CD4-positive, alpha-beta memory T cell (primary cell): Measurements from ENCODE around the gene SCCPDH. TPM values are rescaled to one million over a fixed set of nuclear protein-coding genes. Genes with fewer than 3 reads are reported as not detected.

ENCODE experiments used
- CTCF ChIA-PET: fragments of 350-600 bp; sonication (Branson Sonifier 250); formaldehyde crosslinking; loops from one replicate; lab custom pipeline; 2021; ENCODE audit warnings: inconsistent platforms; ENCODE audit not compliant: partially characterized antibody; lab: Charles Lee
- POLR2A ChIA-PET: fragments of 350-600 bp; sonication (Branson Sonifier 250); formaldehyde crosslinking; loops from one replicate; lab custom pipeline; 2021; ENCODE audit not compliant: partially characterized antibody; lab: Charles Lee
- DNase-seq, 5 donors: peaks; one replicate each; pipeline versions ENCODE4 v3.0.0 to v3.0.0-alpha.2; 2020 to 2022; ENCODE audit warnings: mixed read lengths in 1 of 5
- H3K27ac ChIP-seq: one replicate; pipeline ENCODE4 v1.7.0; 2013; ENCODE audit warnings: low read depth, low read length
- H3K27me3 ChIP-seq: 2 replicates; pipeline ENCODE4 v1.7.0; 2013; ENCODE audit warnings: mild to moderate bottlenecking, low read length, moderate library complexity; ENCODE audit not compliant: insufficient read depth
- H3K36me3 ChIP-seq: 2 replicates; pipeline ENCODE4 v1.7.0; 2013; ENCODE audit warnings: mild to moderate bottlenecking, low read length, moderate library complexity; ENCODE audit not compliant: insufficient read depth
- H3K4me1 ChIP-seq: 2 replicates; pipeline ENCODE4 v1.7.0; 2013; ENCODE audit warnings: mild to moderate bottlenecking, low read length, moderate library complexity; ENCODE audit not compliant: insufficient read depth
- H3K4me3 ChIP-seq, 2 donors: one replicate each; pipeline ENCODE4 v1.7.0; 2013; ENCODE audit warnings: low read length in 2 of 2, mild to moderate bottlenecking in 1 of 2
- H3K9me3 ChIP-seq, 2 donors: one replicate each; pipeline ENCODE4 v1.7.0; 2013; ENCODE audit warnings: low read length in 2 of 2, control low read depth in 1 of 2; ENCODE audit not compliant: control insufficient read depth in 1 of 2
- H3K27ac Mint-ChIP-seq, 7 donors: one replicate each; pipeline ENCODE4 v1.8.0; 2020 to 2021; ENCODE audit warnings: mixed read lengths in 7 of 7, mild to moderate bottlenecking in 6 of 7, inconsistent platforms in 3 of 7, moderate library complexity in 3 of 7
- H3K27me3 Mint-ChIP-seq, 2 donors: one replicate each; pipeline ENCODE4 v1.8.0; 2020 to 2021; ENCODE audit warnings: mixed read lengths in 2 of 2
- H3K36me3 Mint-ChIP-seq, 2 donors: one replicate each; pipeline ENCODE4 v1.8.0; 2020 to 2021; ENCODE audit warnings: mixed read lengths in 2 of 2, inconsistent platforms in 1 of 2, mild to moderate bottlenecking in 1 of 2
- H3K4me1 Mint-ChIP-seq, 4 donors: one replicate each; pipeline ENCODE4 v1.8.0; 2020 to 2021; ENCODE audit warnings: mixed read lengths in 4 of 4, mild to moderate bottlenecking in 1 of 4
- H3K4me3 Mint-ChIP-seq, 8 donors: one replicate each; pipeline ENCODE4 v1.8.0; 2020 to 2021; ENCODE audit warnings: mixed read lengths in 8 of 8, mild to moderate bottlenecking in 7 of 8, moderate library complexity in 6 of 8, inconsistent platforms in 3 of 8
- H3K9me3 Mint-ChIP-seq, 8 donors: one replicate each; pipeline ENCODE4 v1.8.0; 2020 to 2021; ENCODE audit warnings: mixed read lengths in 8 of 8, mild to moderate bottlenecking in 5 of 8, inconsistent platforms in 3 of 8, moderate library complexity in 1 of 8
- intact Hi-C: fragments of 100-400 bp; cut with micrococcal nuclease; formaldehyde crosslinking; loops from one replicate; pipeline ENCODE4 v1.15.1; 2023
- polyA plus RNA-seq, 2 donors: library from polyadenylated mRNA; unstranded; fragments of 300-500 nt; fragmentation: Illumina TruSeq; gene quantifications; one replicate each; pipeline ENCODE4 v1.2.3, GENCODE V29; 2021
- total RNA-seq, 2 experiments: library from RNA; stranded (reverse); gene quantifications; one replicate each; pipeline ENCODE4 v1.2.3, GENCODE V29; 2021

SCCPDH gene
- total and polyA plus RNA-seq, 4 experiments from 2014 or later, result 2.4 to 4.8 (median 3.2) TPM

DNA sequence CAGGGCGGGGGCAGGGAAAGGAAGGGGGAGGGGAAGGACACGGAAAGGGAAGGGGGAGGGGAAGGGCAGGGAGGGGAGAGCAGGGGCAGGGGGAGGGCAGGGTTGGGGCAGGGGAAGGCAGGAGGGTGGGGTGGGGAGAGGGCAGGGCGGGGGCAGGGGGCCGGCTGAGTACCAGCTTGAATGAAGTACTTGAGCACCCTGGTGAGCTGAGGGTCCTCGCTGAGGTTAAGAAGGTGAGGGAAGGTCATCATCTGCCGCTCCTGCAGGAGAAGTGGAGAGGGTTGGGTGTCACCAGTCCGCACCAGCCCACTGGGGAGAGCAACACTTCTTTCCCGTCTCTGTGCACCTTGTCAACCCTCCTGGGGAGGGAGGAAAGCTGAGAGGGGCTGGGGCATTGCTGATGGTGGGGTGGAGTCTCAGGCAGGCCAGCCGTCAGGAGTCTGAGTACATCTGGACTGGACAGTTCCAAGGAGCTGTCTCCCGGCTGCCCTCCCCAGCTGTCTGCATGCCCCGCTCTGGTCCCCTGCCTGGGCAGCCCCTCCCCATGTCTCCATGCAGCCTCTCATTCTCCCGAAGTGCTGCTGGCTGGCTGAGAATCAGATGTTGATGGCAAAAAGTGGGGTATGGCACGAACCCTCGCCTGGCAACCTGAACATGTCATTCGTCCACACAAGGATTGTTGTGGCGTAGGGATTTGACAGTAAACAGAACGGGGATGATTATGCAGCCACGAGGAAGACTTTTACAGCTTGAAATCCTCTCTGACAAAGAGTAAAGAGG, 70.0 kb downstream of the SCCPDH start:
- Mint-ChIP-seq H3K27ac (no peak overlapping the region), H3K36me3 (no peaks in the 10 kb centered on the region)
- no peaks in the 10 kb centered on the region for H3K27me3 ChIP-seq

DNA sequence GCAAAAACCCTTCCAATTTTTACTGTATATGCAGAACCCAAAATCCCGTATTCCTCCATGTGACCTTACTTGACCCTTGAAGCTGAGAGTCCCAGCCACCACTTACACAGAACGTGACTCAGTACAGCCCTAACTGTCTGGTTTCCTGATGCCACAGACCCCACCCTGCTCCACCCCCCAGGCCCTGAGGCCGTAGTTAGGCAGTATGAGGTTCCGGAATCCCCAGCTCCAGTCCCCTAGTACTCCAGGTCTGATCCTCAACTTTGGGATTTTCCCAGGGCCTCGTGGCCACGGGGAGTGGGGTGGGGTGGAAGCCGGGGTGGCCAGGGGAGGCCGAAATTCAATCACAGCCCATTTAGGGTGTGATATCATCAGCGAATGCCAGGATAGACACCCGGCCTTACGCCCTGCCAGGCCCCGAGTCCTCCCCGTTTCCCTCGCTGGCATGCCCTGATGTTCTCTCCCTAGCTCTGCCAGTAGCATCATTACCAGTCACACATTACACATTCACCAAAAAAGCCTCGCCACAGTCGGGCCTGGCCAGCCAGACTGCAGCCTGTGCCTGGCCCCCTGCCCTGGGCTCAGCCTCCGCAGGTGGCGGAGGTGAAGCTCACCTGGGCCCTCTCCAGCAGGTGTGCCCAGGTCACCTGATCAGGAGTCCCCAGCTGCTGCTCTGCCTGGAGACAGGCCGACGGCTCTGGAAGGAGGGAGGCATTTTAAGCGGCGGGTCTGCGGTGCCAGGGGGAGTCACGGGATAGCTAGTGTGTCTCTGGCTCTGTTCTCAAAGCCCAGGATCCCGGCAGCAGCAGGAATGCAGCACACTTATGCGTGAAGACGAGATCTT, 70.8 kb downstream of the SCCPDH start:
- no peaks in the 10 kb centered on the region for H3K4me1 ChIP-seq
- no peaks in the 10 kb centered on the region for H3K4me1 Mint-ChIP-seq
- ChIA-PET CTCF (no interaction called here), POLR2A (no interaction called here)
- no peak overlapping the region for H3K4me3 Mint-ChIP-seq
- H3K36me3 Mint-ChIP-seq, result no peaks in the 10 kb centered on the region
- no peaks in the 10 kb centered on the region for H3K36me3 ChIP-seq
- peak overlapping the region in 1 of 7 donors; percentile 45 for H3K27ac Mint-ChIP-seq
- no peaks in the 10 kb centered on the region for H3K9me3 ChIP-seq
- peaks cover 1 to 5% of the 10 kb centered on the region in 2 donors for H3K27me3 Mint-ChIP-seq
- H3K27me3 ChIP-seq, result no peaks in the 10 kb centered on the region
- no peaks in the 10 kb centered on the region for H3K9me3 Mint-ChIP-seq
- no peak overlapping the region for H3K4me3 ChIP-seq
- DNase-seq, result no peak
- H3K27ac ChIP-seq, result no peak overlapping the region
- intact Hi-C loops, result no loop called here

More for the DNA sequence above, 70.0 kb downstream of the SCCPDH start:
- no peaks in the 10 kb centered on the region for H3K36me3 ChIP-seq
- Mint-ChIP-seq H3K4me3 (no peak overlapping the region), H3K9me3 (no peaks in the 10 kb centered on the region), H3K4me1 (peaks cover 0 to 2% (median under 1%) of the 10 kb centered on the region in 4 donors), H3K27me3 (peaks cover 3 to 5% of the 10 kb centered on the region in 2 donors)
- no peak overlapping the region for H3K4me3 ChIP-seq
- intact Hi-C loops, result no loop called here
- no peaks in the 10 kb centered on the region for H3K9me3 ChIP-seq
- H3K4me1 ChIP-seq, result no peaks in the 10 kb centered on the region
- POLR2A ChIA-PET, result no interaction called here
- no peak for DNase-seq
- CTCF ChIA-PET, result no interaction called here
- no peak overlapping the region for H3K27ac ChIP-seq

DNA sequence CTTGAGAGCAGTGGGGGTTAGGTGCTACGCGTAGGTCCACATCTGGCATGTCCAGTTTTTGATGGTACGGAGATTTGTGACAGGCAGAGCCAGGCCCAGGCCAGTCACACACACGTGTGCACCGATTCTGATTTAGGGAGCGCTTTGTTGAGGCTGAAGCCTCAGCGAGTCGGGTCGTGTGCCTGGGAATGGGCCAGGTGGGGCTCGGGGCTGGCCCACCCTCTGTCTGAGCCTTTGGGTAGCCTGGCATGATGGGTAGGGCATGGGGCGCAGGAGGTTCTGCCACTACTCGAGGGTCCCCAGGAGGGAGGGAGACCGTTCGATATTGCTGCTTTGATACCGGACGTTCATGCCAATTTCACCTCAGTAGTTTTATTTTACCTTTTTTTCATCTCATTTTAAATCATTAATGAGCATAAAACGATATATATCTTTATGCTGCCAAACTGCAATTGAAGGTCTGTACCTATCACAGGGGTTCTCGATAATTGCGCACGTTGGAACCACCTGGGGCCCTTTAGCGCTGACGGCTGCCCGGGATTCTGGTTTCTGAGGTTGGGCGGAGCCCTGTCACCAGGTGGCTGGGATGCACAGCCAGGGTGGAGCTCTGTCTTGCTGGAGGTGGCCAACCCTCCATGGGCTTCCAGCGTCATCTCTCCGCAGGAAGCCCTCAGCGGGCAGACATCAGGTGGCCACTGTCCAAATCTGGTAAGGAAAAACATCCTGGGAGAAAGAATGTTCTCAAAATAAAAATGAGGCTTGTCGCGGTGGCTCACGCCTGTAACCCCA, 71.9 kb downstream of the SCCPDH start:
- no peak overlapping the region for H3K4me3 ChIP-seq
- H3K4me1 Mint-ChIP-seq, result no peaks in the 10 kb centered on the region
- no peak overlapping the region for H3K27ac Mint-ChIP-seq
- no peak for DNase-seq
- H3K36me3 ChIP-seq, result no peaks in the 10 kb centered on the region
- H3K4me3 Mint-ChIP-seq, result no peak overlapping the region
- POLR2A ChIA-PET, result no interaction called here
- peaks cover 1 to 4% of the 10 kb centered on the region in 2 donors for H3K27me3 Mint-ChIP-seq
- H3K4me1 ChIP-seq, result no peaks in the 10 kb centered on the region
- H3K9me3 Mint-ChIP-seq, result no peaks in the 10 kb centered on the region
- intact Hi-C loops, result no loop called here
- CTCF ChIA-PET, result no interaction called here
- no peaks in the 10 kb centered on the region for H3K9me3 ChIP-seq
- no peaks in the 10 kb centered on the region for H3K27me3 ChIP-seq
- H3K36me3 Mint-ChIP-seq, result no peaks in the 10 kb centered on the region
- no peak overlapping the region for H3K27ac ChIP-seq

DNA sequence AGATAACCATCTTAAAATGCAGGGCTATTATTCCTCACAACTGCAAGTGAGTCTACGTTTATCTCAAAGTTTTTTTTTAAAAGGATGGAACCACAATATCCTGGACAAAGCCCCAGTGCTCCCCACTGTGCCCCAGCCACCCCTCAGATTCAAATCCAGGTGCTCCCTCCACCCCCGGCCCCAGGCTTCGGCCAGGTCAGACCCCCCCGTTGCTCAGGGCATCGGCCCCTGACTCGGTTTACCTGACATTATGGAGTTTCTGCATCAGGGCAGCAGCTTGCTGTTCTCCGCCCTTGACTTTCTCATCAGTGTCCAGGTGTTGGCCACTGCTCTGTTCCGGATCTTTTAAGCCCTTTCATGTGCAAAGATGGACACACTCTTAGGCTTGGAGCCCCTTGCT, 72.9 kb downstream of the SCCPDH start:
- ChIA-PET CTCF (no interaction called here), POLR2A (no interaction called here)
- H3K27me3 ChIP-seq, result no peaks in the 10 kb centered on the region
- H3K9me3 ChIP-seq, result no peaks in the 10 kb centered on the region
- H3K27me3 Mint-ChIP-seq, result peaks cover 1 to 2% of the 10 kb centered on the region in 2 donors
- no peaks in the 10 kb centered on the region for H3K4me1 ChIP-seq
- intact Hi-C loops, result no loop called here
- no peak overlapping the region for H3K27ac ChIP-seq
- DNase-seq, result no peak
- no peak overlapping the region for H3K4me3 Mint-ChIP-seq
- H3K36me3 ChIP-seq, result no peaks in the 10 kb centered on the region
- H3K9me3 Mint-ChIP-seq, result peaks cover 0 to 2% (median 0%) of the 10 kb centered on the region in 8 donors
- no peak overlapping the region for H3K4me3 ChIP-seq
- H3K36me3 Mint-ChIP-seq, result no peaks in the 10 kb centered on the region
- H3K4me1 Mint-ChIP-seq, result no peaks in the 10 kb centered on the region
- H3K27ac Mint-ChIP-seq, result no peak overlapping the region

DNA sequence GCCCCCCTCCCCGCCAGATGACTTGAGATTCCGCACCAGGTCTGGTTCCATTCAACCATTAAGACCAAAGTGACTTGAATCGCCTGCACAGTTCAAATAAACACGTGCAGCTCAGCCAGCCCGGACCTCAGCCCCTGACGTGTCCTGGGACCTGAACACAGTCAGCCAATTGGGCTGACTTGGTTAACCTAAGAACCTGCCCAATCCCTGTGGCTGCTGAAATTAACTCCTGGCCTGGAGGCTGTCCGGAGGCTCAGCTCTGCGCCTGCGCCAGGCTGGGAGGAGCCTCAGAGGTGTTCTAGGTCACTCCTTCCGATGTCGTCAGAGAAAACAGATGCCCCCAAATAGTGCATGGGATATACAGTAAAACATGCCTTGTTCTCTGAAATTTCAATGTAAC, 73.4 kb downstream of the SCCPDH start:
- intact Hi-C loops, result no loop called here
- POLR2A ChIA-PET, result no interaction called here

DNA sequence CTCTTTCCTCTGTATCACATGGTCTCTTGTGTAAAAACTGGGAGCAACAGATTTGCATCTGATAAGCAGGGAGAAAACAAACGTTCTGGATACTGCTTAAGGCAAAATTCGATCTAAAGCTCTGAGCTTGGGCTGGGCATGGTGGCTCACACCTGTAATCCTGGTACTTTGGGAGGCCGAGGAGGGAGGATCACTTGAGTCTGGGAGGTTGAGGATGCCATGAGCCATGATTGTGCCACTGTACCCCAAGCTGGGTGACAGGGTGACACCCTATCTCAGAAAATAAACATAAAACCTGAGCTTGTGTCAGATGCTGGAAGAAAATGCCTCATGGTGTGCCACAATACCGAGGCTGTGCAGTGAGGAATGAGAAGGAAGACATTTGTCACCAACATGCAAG, 73.9 kb downstream of the SCCPDH start:
- no peaks in the 10 kb centered on the region for H3K36me3 Mint-ChIP-seq
- Histone ChIP-seq H3K36me3 (no peaks in the 10 kb centered on the region), H3K4me3 (no peak overlapping the region), H3K4me1 (no peaks in the 10 kb centered on the region), H3K27ac (no peak overlapping the region), H3K9me3 (no peaks in the 10 kb centered on the region), H3K27me3 (no peaks in the 10 kb centered on the region)
- H3K9me3 Mint-ChIP-seq, result peaks cover 0 to 5% (median 0%) of the 10 kb centered on the region in 8 donors
- H3K27me3 Mint-ChIP-seq, result peaks cover 0 to 1% of the 10 kb centered on the region in 2 donors
- no peak overlapping the region for H3K27ac Mint-ChIP-seq
- H3K4me3 Mint-ChIP-seq, result no peak overlapping the region
- no peak for DNase-seq
- H3K4me1 Mint-ChIP-seq, result no peaks in the 10 kb centered on the region
- ChIA-PET POLR2A (no interaction called here), CTCF (no interaction called here)
- intact Hi-C loops, result no loop called here

More for the DNA sequence above, 73.4 kb downstream of the SCCPDH start:
- no peak overlapping the region for H3K4me3 Mint-ChIP-seq
- no peaks in the 10 kb centered on the region for H3K4me1 ChIP-seq
- no peak overlapping the region for H3K27ac ChIP-seq
- H3K4me3 ChIP-seq, result no peak overlapping the region
- H3K4me1 Mint-ChIP-seq, result no peaks in the 10 kb centered on the region
- peaks cover 0 to 5% (median 0%) of the 10 kb centered on the region in 8 donors for H3K9me3 Mint-ChIP-seq
- H3K27me3 ChIP-seq, result no peaks in the 10 kb centered on the region
- CTCF ChIA-PET, result no interaction called here
- H3K36me3 ChIP-seq, result no peaks in the 10 kb centered on the region
- H3K9me3 ChIP-seq, result no peaks in the 10 kb centered on the region
- peaks cover 0 to 1% of the 10 kb centered on the region in 2 donors for H3K27me3 Mint-ChIP-seq
- DNase-seq, result no peak
- H3K27ac Mint-ChIP-seq, result no peak overlapping the region
- H3K36me3 Mint-ChIP-seq, result no peaks in the 10 kb centered on the region
